Measurements from ENCODE around the gene ABHD12. TPM values are rescaled to one million over a fixed set of nuclear protein-coding genes. Genes with fewer than 3 reads are reported as not detected.

Gene ABHD12
- total and polyA plus RNA-seq, 2 donors (not counting 3 experiments of a cell fraction or from before 2014, with no cell fraction given): 19.2 to 36.0 TPM

DNA sequence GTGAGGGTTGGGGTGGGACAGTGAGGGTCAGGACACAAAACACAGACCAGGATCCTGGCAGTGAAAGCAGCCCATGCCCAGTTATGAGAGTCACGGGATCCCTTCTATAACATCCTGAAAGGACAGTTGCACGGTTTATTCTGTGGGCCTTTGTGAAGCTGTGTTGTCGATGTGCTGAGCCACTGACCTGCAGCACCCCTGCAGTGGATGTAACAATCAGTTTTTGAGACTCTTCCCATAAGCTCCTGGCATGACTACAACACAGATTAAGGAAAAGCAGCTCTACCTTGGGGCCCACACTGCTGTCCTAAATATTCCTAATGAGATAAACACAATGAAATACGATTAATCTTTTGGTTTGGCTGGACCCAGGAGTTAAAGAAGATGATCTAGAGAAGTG lies 139.1 kb downstream of the ABHD12 start:
- POLR2A ChIA-PET: no interaction called here
- DNase-seq (ENCODE audit: low read depth, low spot score): no peak

DNA sequence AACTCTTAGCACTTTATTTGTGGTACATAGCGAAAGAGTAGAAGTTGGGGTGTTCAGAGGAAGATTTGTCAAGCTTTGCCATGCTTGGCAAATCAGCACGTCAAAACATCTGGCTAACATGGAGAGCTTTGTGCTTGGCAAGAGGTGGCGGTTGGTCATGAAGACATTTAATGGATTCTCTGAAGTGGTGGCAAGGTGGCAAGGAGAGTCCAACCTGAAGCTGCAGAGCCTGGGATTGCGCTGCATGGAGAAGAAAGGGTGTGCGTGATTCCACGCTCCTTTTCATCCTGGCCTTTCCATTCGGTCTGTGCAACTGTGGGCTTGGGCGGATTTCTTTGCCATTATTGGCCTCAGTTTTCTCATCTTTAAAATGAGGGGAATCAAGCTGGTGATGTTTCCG lies 139.6 kb downstream of the ABHD12 start:
- ChIA-PET POLR2A (no interaction called here), CTCF (interaction anchor here (1.0 to 1.1 kb wide), 2 partner anchors 8 to 18 kb away, joined by 3 read pairs; no protein-coding TSS in a partner anchor)
- Histone ChIP-seq H3K79me2 (ENCODE audit: control insufficient read depth, insufficient read depth, low read length) (peaks cover 66% of the 10 kb centered on the region), H3K36me3 (ENCODE audit: control insufficient read depth in 2 of 2, extremely low read depth in 1 of 2, insufficient read depth in 2 of 2, low read length in 2 of 2) (peaks cover 0 to 3% of the 10 kb centered on the region in 2 experiments), H3K9me3 (replicated peaks; ENCODE audit: control insufficient read depth, insufficient read depth, low read length) (no peaks in the 10 kb centered on the region), H3K4me1 (ENCODE audit: control insufficient read depth, extremely low read depth, insufficient read depth, low read length) (peaks cover 11% of the 10 kb centered on the region), H3K9ac (replicated peaks; ENCODE audit: extremely low read depth, insufficient read depth, low read length) (no peak overlapping the region), H3K4me2 (ENCODE audit: insufficient read depth, low read length) (no peak overlapping the region), H2AFZ (ENCODE audit: low read depth, low read length) (no peak overlapping the region), H3K27ac (ENCODE audit: insufficient read depth, low read depth, low read length) (no peak overlapping the region), H3K4me3 (replicated peaks in 1 of 3; ENCODE audit: insufficient read depth in 1 of 3, low read depth in 1 of 3, low read length in 3 of 3) (no peak overlapping the region), H3K9me1 (replicated peaks; ENCODE audit: control insufficient read depth, extremely low read depth, insufficient read depth, low read length) (no peaks in the 10 kb centered on the region), H4K20me1 (replicated peaks; ENCODE audit: control insufficient read depth, extremely low read depth, insufficient read depth, low read length) (no peaks in the 10 kb centered on the region), H3K27me3 (ENCODE audit: control insufficient read depth in 2 of 2, insufficient read depth in 2 of 2, low read length in 2 of 2) (no peaks in the 10 kb centered on the region)
- TF ChIP-seq, protein P1, sequence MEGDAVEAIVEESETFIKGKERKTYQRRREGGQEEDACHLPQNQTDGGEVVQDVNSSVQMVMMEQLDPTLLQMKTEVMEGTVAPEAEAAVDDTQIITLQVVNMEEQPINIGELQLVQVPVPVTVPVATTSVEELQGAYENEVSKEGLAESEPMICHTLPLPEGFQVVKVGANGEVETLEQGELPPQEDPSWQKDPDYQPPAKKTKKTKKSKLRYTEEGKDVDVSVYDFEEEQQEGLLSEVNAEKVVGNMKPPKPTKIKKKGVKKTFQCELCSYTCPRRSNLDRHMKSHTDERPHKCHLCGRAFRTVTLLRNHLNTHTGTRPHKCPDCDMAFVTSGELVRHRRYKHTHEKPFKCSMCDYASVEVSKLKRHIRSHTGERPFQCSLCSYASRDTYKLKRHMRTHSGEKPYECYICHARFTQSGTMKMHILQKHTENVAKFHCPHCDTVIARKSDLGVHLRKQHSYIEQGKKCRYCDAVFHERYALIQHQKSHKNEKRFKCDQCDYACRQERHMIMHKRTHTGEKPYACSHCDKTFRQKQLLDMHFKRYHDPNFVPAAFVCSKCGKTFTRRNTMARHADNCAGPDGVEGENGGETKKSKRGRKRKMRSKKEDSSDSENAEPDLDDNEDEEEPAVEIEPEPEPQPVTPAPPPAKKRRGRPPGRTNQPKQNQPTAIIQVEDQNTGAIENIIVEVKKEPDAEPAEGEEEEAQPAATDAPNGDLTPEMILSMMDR (IDR thresholded peaks at IDR 0.05; ENCODE audit: extremely low read depth in 1 of 2, insufficient read depth in 1 of 2, low read depth in 1 of 2, low read length in 2 of 2): no peak
- TF ChIP-seq MYC (IDR thresholded peaks at IDR 0.05; ENCODE audit: low read depth, low read length) (no peak), JUN (IDR thresholded peaks at IDR 0.05; ENCODE audit: borderline replicate concordance, insufficient read depth, insufficient read length, low read depth) (no peak), GATA2 (IDR thresholded peaks at IDR 0.05; ENCODE audit: insufficient read depth, insufficient read length, low read depth, low read length) (no peak), POLR2AphosphoS5 (IDR thresholded peaks at IDR 0.05; ENCODE audit: insufficient read depth, low read depth, low read length) (no peak), FOS (IDR thresholded peaks at IDR 0.05; ENCODE audit: borderline replicate concordance, insufficient read depth, low read length) (no peak), EZH2 (IDR thresholded peaks at IDR 0.05; ENCODE audit: borderline replicate concordance, low read depth, low read length, severe bottlenecking) (no peak), POLR2A (IDR thresholded peaks at IDR 0.05; ENCODE audit: low read depth, low read length) (no peak)
- TF ChIP-seq, protein P2, sequence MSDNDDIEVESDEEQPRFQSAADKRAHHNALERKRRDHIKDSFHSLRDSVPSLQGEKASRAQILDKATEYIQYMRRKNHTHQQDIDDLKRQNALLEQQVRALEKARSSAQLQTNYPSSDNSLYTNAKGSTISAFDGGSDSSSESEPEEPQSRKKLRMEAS (IDR thresholded peaks at IDR 0.05; ENCODE audit: insufficient read depth, insufficient read length): no peak
- DNase-seq (ENCODE audit: low read depth, low spot score) (no peak), FAIRE-seq (no peak)
- no TSS peak for BruUV-seq (replicated peaks)
- dilution Hi-C loops (cut with MboI; ENCODE audit: extremely low pct_ligation_motif_present, low sequenced_read_pairs): no loop called here
- intact Hi-C loops (cut with micrococcal nuclease): no loop called here

More for the DNA sequence above, 139.1 kb downstream of the ABHD12 start:
- H2AFZ ChIP-seq (ENCODE audit: low read depth, low read length): no peak overlapping the region
- peaks cover 0 to 3% of the 10 kb centered on the region in 2 experiments for H3K36me3 ChIP-seq (ENCODE audit: control insufficient read depth in 2 of 2, extremely low read depth in 1 of 2, insufficient read depth in 2 of 2, low read length in 2 of 2)
- H3K9ac ChIP-seq (replicated peaks; ENCODE audit: extremely low read depth, insufficient read depth, low read length): no peak overlapping the region
- BruUV-seq (replicated peaks): no TSS peak
- H3K9me1 ChIP-seq (replicated peaks; ENCODE audit: control insufficient read depth, extremely low read depth, insufficient read depth, low read length): no peaks in the 10 kb centered on the region
- H3K4me1 ChIP-seq (ENCODE audit: control insufficient read depth, extremely low read depth, insufficient read depth, low read length): peaks cover 11% of the 10 kb centered on the region
- H3K4me3 ChIP-seq (replicated peaks in 1 of 3; ENCODE audit: insufficient read depth in 1 of 3, low read depth in 1 of 3, low read length in 3 of 3): no peak overlapping the region
- CTCF ChIA-PET: interaction anchor here (1.0 to 1.1 kb wide), 2 partner anchors 8 to 18 kb away, joined by 3 read pairs; no protein-coding TSS in a partner anchor
- no peak overlapping the region for H3K4me2 ChIP-seq (ENCODE audit: insufficient read depth, low read length)
- dilution Hi-C loops (cut with MboI; ENCODE audit: extremely low pct_ligation_motif_present, low sequenced_read_pairs) (no loop called here), intact Hi-C loops (cut with micrococcal nuclease) (no loop called here)
- H4K20me1 ChIP-seq (replicated peaks; ENCODE audit: control insufficient read depth, extremely low read depth, insufficient read depth, low read length): no peaks in the 10 kb centered on the region
- no peak for TF ChIP-seq GATA2 (IDR thresholded peaks at IDR 0.05; ENCODE audit: insufficient read depth, insufficient read length, low read depth, low read length)
- no peak for TF ChIP-seq MYC (IDR thresholded peaks at IDR 0.05; ENCODE audit: low read depth, low read length)
- FAIRE-seq: no peak
- no peaks in the 10 kb centered on the region for H3K9me3 ChIP-seq (replicated peaks; ENCODE audit: control insufficient read depth, insufficient read depth, low read length)
- no peak overlapping the region for H3K27ac ChIP-seq (ENCODE audit: insufficient read depth, low read depth, low read length)
- peaks cover 70% of the 10 kb centered on the region for H3K79me2 ChIP-seq (ENCODE audit: control insufficient read depth, insufficient read depth, low read length)
- H3K27me3 ChIP-seq (ENCODE audit: control insufficient read depth in 2 of 2, insufficient read depth in 2 of 2, low read length in 2 of 2): no peaks in the 10 kb centered on the region
